ENCODE measurements around the gene ATP10A.

- no peak for TF ChIP-seq CTCF (IDR thresholded peaks at IDR 0.05)
- TF ChIP-seq POLR2A (IDR thresholded peaks at IDR 0.05) = no peak
Observed at GRCh38 chr15:25832158-25832557, 31.0 kb downstream of the ATP10A start.
